Activated T-cell treated with anti-CD3 and anti-CD28 coated beads for 24 hours (primary cell): ENCODE measurements around the gene SLC9A8.
"Not testable (repeated sequence)": the region's sequence is repeated elsewhere in the genome, so short reads cannot be mapped to it uniquely, and the experiment has no call there.

Experiments
- DNase-seq: peaks from one replicate; pipeline ENCODE4 v3.0.0-alpha.2; 2020; ENCODE audit warnings: low read depth

SLC9A8 gene

GRCh38 chr20:49851991-49852390 lies 39.4 kb downstream of the SLC9A8 start:
- no peak for DNase-seq

- DNase-seq: no peak
Observed at GRCh38 chr20:49852522-49853080, 40.0 kb downstream of the SLC9A8 start.

GRCh38 chr20:49853640-49854039 lies 41.0 kb downstream of the SLC9A8 start:
- DNase-seq: no peak

GRCh38 chr20:49854190-49854875 lies 41.7 kb downstream of the SLC9A8 start:
- DNase-seq: no peak

GRCh38 chr20:49856904-49857303 lies 44.3 kb downstream of the SLC9A8 start:
- no peak for DNase-seq

- no peak for DNase-seq
Observed at GRCh38 chr20:49858076-49858585, 45.5 kb downstream of the SLC9A8 start.

GRCh38 chr20:49859011-49859410 lies 46.4 kb downstream of the SLC9A8 start:
- no peak for DNase-seq

GRCh38 chr20:49859807-49860206 lies 47.2 kb downstream of the SLC9A8 start:
- no peak for DNase-seq

- DNase-seq: not testable (repeated sequence)
Observed at GRCh38 chr20:49861232-49861631, 48.6 kb downstream of the SLC9A8 start.

GRCh38 chr20:49862607-49863200 lies 50.1 kb downstream of the SLC9A8 start:
- no peak for DNase-seq

GRCh38 chr20:49863666-49864065 lies 51.0 kb downstream of the SLC9A8 start:
- no peak for DNase-seq

- DNase-seq: no peak
Observed at GRCh38 chr20:49865559-49865958, 52.9 kb downstream of the SLC9A8 start.

GRCh38 chr20:49866051-49866450 lies 53.4 kb downstream of the SLC9A8 start:
- DNase-seq: no peak

- DNase-seq: no peak
Observed at GRCh38 chr20:49867453-49868215, 55.0 kb downstream of the SLC9A8 start.

- no peak for DNase-seq
Observed at GRCh38 chr20:49868538-49868937, 55.9 kb downstream of the SLC9A8 start.

- no peak for DNase-seq
Observed at GRCh38 chr20:49868964-49869363, 56.3 kb downstream of the SLC9A8 start.

- DNase-seq: no peak
Observed at GRCh38 chr20:49870261-49870660, 57.6 kb downstream of the SLC9A8 start.

- DNase-seq: no peak
Observed at GRCh38 chr20:49871391-49871948, 58.8 kb downstream of the SLC9A8 start.

- DNase-seq: no peak
Observed at GRCh38 chr20:49872056-49872455, 59.4 kb downstream of the SLC9A8 start.

GRCh38 chr20:49874696-49875095 lies 62.1 kb downstream of the SLC9A8 start:
- DNase-seq: no peak

- no peak for DNase-seq
Observed at GRCh38 chr20:49877386-49877921, 64.8 kb downstream of the SLC9A8 start.

GRCh38 chr20:49878977-49879376 lies 66.3 kb downstream of the SLC9A8 start:
- DNase-seq: no peak
